NCI-H2081 (cell line): ENCODE results near the gene SPECC1L.

Source experiments
- DNase-seq, 2 experiments: peaks; one replicate each; lab custom pipeline; 2025; lab: John Stamatoyannopoulos, UW

Gene SPECC1L

DNA sequence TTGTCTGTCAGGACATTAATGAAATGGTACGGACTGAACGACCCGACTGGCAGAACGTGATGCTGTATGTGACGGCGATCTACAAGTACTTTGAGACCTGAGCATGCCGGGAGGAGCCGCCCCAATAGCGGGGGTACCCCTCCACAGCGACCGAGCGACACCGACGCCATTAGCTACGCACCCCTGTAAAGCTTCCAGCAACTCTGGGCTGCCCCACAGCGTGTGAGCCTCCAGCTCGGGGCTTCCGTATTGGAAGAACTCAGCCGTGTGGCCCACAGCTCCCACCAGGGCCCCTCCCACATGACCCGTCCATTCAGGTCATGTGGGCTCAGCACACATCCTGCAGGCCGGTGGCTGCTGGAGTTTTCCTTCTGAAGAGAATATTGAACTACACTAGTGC, 143.9 kb downstream of the SPECC1L start:
- DNase-seq, result no peak

DNA sequence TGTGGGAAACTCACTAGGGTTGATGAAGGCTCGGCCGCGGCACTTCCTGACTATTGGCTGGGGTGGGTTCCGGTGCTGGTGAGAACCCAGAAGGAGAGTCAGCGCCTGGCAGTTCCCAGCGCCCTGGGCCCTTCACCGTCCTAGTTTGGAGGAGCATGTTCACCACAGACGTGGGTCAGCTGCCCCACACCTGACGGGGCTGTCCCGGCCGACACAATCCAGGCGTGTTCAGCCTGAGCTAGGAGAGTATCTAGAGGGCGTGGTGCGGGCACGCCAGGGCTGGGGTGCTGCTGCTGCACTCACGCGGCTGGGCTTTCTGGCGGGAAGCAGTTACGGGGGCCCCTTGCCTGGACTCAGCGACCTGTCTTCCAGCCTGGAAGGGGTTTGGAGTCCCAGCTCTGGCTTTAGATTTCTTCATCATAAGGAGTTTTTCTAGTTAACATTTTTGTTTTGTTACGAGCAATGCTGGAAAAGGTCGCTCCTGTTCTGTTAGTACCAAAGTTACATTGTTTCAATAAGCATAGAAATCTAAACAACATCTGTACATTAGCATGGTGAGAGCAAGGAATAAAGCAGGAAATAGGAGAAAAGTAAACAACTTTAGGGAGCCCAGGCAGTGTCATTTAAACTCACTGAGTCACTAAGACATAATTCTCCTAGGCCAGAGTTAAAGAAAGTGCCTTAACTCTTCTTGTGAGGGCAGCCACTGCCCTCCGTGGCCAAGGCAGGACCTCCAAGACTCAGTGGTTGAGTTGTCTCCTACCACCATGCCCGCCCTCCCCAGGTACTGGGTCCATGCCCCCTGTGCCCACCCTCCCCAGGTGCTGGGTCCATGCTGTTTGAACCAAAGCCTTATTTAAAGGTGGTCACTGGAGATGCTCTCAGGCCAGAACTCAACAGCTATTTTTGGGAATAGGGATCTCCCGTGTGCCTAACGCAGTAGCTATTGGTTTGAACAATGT, 144.6 kb downstream of the SPECC1L start:
- DNase-seq, result no peak

DNA sequence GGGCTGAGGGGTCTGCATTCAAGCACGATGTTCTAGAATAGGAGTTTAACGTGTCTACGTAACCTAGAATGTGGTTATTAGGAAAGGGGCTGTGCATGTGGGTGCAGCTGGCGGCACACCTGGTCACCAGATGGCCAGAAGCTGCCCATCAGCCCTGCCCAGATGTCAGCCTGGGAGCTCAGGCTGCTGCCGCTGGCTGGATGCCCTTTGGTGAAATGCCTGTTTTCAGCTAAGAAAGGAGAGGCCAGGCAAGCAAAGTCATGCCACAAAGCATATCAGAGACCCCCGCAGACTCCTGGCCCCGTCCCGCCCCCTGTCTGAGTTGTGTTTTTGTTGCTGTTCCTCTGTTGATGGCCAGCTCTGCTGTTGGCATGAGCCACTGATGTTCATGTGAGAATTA, 145.5 kb downstream of the SPECC1L start:
- no peak for DNase-seq

DNA sequence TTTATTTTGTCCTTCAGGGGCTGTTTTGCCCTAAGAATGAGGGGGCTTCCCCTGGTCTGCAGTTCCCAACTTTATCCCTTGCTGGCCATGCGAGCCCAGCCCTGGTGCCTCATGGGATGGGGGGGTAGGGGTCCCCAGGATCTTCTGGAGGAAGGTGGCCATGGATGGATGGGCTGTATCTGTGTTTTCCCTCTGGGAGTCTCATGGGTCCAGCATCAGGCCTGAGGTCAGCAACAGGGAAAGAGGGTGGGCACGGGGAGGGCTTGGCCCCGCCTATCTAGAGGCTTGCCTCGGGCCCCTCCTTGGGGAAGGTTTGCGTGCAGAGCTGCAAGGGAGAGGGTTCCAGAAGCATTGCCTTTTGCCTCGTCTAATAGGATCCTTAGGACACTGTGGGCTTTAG, 146.0 kb downstream of the SPECC1L start:
- DNase-seq, result no peak

DNA sequence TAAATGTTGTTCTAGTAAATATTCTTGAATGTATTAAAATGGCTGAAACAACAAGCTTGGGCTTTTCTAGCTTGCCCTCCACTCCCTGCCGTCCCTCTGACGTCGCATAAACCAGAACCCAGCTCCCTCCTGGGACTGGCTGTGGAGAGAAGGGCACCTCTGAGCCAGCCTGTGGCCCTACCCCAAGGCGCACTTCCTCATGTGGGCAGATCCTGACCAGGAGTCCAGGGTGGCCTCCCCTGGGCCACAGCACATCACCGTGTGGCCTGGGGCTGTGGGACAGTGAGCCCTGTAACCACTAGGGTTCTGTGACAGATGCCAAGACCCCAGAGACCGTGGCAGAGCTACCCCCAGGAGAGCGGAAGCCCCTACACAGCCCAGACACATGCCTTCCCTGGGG, 146.6 kb downstream of the SPECC1L start:
- no peak for DNase-seq

DNA sequence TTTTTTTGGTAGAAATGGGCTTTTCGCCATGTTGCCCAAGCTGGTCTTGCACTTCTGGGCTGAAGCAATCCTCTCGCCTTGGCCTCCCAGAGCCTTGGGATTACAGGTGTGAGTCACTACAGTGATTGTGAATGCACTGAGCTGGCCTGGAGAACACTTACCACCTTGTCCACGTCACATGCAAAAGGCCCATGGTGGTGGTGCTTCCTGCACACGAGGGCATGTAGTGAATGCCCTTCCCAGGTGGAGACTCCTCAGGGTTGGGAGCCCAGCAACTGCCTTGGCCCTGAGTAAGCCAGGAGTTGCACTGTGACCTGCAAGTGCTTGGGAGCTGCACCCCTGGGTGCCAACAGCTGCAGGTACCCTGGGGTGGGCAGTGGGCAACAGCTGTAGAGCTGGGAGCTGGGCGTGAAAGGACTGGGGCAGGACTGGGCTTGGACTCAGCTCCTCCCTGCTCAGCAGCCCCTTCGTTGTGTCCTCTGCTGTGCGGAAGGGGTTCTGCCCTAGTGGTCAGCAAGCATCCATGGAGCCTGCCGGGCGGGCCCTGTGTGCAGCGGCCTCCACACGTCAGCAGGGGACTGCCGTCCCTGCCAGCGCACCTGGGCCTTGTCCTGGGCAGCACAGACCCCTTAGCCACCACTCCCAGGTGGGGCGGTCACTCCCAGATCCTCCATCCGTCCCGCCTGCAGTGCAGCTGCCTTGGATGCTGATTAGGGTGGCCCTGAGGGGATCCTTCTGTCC, 147.4 kb downstream of the SPECC1L start:
- DNase-seq, result no peak

DNA sequence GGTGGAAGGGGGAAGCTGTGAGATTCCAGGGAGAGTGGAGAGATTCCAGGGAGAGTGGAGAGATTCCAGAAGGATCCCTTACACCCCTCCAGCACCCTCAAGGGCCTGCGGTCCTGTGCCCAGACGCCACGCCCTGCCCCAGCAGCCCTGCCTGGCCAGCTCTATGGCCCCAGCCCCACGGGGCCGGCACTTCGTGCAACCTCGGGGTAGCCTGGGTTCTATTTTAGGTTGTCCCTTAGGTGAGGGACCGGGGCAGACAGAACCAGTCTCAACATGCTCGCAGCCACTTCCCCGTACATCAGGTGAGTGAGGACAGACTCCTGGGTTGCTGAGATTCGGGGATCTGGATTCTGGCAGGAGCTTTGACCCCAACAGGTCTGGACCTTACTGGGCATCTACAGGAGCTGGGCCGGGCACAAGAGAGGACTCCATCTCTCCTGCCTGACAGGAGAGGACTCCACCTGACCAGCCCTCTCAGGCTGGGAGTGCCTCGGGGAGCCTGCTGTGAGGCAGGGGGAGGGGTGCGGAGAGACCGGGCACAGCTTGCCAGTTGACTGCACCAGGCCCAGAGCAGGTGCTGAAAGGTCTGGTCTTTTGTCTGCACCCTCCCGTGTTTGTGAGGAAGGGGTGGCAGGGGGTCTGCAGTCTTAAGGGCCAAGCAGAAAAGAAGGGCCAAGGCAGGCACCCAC, 148.3 kb downstream of the SPECC1L start:
- DNase-seq, result peak in 1 of 2 experiments; percentile 10

DNA sequence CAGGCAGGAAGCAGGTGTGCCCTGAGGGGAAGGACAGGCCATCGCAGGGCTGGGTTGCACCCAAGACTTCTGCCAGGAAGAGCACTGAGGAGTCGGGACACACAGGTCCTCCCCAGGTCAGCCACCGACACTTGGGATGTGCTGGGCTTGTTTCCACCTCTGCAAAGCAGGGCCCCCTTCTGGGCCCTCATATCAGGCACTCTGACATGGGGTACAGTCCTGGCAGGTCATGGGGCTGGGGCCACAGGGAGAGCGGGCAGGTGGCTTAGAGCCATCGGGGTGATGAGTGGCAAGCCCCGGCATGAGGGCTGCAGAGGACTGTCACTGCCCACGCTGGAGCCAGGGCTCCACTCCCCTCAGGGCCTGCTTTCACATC, 148.8 kb downstream of the SPECC1L start:
- DNase-seq, result no peak

DNA sequence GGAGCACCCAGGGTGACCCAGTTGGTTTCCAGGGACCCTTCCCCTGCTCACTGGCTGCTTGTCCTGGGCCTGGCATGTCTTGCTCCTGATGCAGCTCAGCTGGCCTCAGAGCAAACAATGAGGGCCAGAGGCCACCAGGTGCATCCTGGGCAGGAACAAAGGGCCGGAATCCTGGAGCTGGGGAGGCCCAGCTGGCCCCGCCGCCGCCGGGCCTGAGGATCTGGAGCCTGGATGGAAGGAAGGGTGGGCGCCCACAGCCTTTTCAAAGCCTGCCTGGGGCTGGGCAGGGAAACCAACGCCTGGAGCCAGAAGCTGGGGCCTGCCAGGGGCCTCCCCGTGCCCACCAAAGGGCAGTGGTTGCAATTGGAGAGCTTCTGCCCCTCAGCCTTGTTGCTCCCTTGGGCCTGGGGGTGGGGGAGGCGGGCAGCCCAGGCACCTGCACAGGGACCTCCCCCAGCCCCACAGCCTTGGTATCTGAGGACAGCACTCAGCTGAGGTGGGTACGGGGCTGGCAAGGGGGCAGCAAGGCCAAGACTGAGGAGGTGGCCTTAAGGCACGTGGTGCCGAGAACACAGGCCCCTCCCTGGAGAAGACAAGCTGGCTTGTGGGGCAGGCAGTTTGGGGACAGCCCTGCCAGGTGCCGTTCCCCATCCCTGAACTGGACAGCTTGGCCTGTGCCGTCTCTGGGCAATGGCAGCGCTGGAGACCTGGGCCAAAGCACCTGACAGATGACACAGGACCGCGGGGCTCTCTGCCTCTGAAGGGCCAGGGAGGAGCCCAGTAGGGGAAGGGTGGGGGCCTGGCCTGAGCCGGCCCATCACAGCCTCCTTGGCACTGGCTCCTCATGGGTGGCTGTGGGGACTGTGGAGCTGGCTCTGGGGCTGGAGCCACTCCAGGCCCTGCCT, 149.7 kb downstream of the SPECC1L start:
- DNase-seq, result peak in 1 of 2 experiments; percentile 22

DNA sequence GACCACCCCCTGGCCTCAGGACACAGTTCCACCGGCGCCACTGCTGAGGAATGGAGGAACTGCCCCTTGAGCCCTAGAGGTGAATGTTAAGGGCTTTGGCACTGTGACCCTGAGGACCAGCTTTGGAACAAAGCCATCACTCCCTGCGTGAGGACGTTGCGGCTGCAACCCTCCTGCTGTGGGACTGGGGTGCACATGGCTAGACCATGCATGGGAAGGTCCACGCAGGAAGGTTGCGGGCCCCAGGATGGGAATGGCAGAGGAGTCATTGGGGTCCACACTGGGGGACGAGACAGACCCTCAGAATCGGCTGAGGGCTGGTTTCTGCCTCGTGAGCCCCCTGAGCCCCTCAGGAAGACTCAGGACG, 150.3 kb downstream of the SPECC1L start:
- DNase-seq, result no peak

DNA sequence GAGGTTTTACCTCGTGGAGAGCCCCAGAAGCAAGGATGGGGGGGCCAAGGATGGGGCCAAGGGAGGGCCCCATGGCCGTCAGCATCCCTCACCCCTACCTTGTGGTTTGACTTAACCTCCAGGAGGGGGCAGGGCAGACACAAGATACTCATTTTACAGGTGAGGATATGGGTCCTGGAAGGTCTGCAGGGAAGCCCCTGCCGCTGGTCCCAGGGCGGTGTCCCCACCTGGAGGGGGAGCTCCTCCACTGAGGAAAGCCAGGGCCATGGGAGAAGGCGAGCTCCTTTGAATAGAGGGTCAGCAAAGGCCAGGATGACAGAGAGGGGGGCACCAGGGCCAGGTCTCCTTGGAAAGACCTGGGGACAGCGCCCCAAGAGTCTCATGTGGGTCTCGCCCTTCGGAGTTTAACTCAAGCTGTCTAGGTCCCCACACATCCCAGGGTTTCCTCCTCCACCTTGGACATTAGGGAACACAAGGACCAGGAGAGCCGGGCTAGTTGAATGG, 150.8 kb downstream of the SPECC1L start:
- DNase-seq, result no peak

DNA sequence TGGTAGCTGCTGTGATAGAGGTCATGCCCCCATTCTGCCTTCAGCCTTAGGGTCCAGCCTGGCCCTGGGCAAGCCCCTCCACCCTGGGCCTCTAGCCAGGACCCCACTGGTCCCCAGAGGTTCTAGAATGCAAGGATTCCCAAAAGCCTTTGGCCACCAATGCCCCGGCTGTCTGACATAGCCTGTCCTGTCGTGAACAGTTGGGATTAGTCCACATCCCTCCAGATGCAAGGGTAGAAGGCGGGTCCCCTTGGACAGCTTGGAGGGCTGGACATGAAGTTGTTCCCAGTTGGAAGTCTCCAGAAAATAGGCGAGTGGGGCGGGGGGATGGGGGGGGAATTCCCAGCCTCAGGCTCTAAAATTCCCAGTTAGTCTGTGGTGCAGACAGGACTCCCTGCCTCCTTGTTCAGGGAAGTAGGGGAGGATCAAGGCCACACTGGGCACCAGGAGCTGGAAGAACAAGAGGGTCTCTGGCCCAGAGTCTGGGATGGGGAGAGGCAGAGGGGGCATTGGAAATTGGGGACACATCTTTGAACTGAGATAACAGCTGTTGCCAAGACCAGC, 151.6 kb downstream of the SPECC1L start:
- no peak for DNase-seq

DNA sequence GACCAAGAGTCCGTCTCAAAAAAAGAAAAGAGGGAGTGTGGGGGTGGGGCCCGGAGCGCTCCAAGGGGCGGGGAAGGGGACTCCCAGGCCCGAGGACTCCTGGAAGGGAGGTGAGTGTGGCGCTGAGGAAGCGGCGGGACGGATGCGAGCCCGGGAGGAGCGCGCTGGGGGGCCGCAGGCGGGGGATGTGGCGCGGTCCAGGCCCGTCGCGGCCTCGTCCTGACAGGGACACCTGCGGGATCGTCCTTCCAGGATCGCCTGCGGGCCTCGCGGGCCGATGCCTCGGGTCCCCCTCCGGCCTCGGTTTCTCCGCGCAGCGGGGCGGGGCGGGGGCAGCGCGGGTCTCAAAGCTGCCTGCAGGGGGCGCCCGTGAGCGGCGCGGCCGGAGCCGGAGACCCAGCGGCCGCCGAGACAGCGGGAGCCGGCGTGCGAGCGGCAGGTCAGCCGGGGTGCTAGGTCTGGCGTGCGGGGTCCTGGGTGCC, 152.9 kb downstream of the SPECC1L start:
- no peak for DNase-seq

DNA sequence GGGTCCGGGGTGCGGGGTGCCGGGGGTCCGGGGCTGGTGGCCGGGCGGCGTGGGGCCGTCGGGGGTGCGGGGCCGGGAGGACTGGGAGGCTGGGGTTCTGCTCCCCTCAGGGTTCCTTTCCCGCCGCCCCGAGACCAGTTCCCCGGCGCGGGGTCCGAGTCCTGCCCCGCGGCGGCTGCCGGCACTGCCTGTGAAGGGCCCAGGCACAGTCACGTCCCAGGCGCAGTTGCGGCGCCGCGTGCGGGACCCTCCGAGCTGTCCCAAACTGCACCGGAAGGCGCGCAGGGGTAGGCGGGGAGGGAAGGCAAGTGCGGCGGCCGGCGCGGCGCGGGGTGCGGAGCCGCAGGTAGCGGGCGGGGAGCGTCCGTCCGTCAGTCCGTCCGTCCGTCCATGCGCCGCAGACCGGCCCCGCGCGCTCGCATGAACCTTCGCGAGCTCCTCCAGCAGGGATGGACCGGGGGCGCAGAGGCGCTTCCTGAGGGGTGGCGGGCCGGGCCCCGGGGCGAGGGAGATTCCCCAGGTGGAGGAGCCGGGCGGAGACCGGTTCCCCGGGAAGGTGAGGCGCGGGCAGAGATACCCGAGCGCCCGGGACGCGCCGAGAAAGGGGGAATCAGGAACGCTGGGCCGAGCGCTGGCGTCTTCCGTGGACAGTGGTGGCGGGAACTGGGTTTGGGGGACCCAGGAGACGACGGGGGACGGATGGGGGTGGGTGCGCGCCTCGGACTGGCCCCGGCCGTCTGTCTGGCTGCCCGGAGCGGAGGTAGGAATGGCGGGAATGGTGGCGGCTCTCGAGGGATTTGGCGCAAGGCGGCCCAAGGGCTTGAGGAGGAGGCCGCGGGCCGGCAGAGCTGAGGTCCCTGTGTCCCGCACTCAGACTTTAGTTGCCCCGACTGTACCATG, 153.6 kb downstream of the SPECC1L start:
- no peak for DNase-seq

DNA sequence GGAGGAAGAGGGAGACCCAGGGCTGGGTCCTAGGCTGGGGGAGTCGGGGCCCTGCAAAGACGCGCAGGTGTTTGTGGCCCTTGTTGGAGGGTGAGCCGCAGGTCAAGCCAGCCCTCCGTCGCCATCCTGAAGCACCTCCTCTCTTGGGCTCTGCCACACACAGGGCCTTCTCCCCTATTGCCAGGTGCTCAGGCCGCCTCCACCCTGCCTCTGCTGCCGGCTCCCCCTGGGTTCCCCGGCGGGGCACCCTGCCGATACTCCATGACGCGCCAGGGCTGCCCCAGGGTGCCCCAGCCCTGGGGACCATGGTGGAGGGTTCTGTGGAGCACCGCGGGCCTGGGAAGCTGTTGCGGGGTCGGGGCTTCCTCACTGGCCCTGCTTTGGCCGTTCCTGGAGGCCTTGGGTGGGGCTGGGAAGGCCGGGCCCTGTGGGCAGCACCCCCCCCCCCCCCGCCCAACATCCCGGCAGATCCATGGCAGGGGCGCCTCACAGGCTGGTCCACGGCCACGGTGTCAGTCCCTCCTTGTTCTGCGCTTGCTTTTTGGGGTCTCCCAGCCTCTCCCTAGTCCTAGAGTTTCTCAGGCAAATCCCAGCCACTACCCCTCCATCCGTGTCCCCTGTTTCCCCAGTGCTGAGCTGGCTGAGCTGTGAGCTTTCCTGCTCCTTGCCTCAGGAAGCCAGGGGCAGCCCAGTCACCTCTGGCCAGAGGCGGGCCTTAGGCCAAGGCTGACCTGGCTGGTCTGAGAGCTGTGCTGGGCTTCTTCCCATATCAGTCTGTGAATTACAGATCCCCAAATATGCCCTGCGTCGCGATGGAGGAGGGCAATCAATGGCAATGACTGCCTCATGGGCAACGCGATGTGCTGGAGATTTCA, 154.5 kb downstream of the SPECC1L start:
- no peak for DNase-seq

DNA sequence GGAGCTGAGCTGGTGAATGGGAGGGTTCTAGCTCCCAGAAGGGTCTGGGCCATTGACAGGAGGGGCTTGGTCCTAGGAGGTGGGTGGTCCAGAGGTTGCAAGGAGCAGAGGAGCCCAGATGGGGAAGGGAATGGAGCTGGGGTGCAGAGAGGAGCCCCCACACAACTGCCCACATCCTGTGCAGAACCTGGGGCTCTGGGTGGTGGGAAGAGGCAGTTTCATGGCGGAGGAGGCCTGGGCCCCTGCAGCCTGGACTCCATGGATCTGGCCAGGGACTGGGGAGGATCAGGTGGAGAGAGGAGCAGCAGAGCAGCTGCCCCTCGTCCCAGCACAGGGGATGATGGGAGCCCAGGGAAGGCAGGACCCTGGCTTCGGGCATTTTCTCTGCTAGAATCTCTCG, 155.8 kb downstream of the SPECC1L start:
- no peak for DNase-seq

DNA sequence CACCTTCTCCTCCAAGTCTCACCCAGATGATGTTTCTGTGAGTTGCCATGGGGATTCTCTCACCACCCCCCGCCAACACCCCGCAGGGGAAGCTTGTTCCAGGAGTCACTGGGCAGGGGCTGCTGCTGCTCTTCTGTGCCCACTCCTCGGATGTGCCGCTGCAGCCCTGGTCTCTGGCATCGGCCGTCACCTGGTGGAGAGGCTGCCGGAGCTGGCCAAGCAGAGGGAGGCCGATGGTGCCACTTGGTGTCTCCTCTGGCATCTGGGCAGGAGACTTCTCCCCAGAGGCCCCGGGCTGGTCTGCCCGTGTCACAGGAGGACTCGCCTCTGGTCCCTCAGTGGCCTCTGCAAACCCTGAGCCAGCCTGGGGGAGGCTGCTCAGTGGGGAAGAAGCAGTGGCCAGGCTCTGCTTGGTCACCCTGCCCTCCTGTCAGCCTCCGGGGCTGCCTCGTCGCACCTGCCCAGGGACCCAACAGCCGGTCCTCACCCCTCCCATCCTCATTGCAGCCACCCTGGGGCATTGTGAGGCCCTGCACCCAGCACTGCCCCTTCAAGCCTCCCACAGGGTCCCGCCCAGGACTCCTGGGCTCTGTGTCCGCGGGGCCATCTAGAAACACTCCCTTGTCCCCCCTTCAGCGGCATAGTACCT, 156.3 kb downstream of the SPECC1L start:
- DNase-seq, result no peak

DNA sequence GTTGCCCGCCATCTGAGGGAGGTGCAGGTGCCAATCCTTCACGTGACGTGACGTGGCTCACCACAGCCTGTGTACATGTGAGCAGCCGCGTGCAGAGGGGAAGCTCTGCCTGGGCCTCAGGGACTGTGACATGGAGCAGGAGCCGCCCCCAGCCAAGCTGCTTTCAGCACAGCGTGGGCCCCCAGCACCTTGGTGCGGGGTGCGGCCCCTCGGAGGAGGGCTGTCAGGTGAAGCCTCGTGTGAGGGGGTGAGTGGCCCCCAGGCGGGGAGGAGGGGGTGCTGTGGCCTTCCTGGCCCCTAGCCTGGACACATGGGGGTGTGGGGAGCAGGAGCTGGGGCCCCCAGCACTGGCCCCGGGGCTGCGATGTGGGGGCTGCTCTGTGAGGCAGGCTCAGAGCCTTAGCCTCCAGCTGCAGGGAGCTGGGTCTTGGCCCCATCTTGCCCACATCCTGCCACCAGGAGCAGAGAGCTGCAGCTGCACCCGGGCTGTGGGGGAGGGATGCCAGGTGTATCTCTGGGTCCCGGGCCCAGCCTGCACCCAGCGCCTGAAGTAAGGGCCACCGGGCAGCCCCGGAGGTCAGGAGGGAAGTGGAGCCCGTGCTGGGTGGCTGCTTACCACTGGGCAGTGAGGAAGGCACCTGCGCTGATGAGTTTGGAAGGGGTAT, 157.0 kb downstream of the SPECC1L start, which contains the start of gene ADORA2A:
Gene ADORA2A, plus strand, starts transcription at position 100 of the 665 bp plus-strand sequence. CDS start 5,806 bp downstream, outside the sequence.
- DNase-seq, result no peak
